Measurements from ENCODE around the gene NTRK2. TPM values are rescaled to one million over a fixed set of nuclear protein-coding genes. Genes with fewer than 3 reads are reported as not detected.
A peak's percentile ranks its signal among the peaks of the same experiment; 100 is the strongest.

NTRK2 gene
- total and polyA plus RNA-seq, 8 donors = 6.0 to 31.4 (median 14.5) TPM

- no peaks in the 10 kb centered on the region for H3K9me3 ChIP-seq
- H3K27ac ChIP-seq = no peak overlapping the region
- DNase-seq (no peak), FAIRE-seq (no peak), ATAC-seq (no peak)
- no peaks in the 10 kb centered on the region for H3K27me3 ChIP-seq
- 57 to 60% methylated on average over 12 of the region's 12 CpGs for WGBS, 2 donors
- no peaks in the 10 kb centered on the region for H3K36me3 ChIP-seq
- no peaks in the 10 kb centered on the region for H3K4me1 ChIP-seq
- intact Hi-C loops (cut with DNase I) = no loop called here
- TF ChIP-seq CTCF (IDR thresholded peaks at IDR 0.05) = no peak
- no peak overlapping the region for H3K4me3 ChIP-seq
Measured at GRCh38 chr9:84860249-84861115, 191.0 kb downstream of the NTRK2 start.

- H3K4me1 ChIP-seq = no peaks in the 10 kb centered on the region
- no peak for DNase-seq
- no peak for TF ChIP-seq CTCF (IDR thresholded peaks at IDR 0.05)
- ATAC-seq = no peak
- no peaks in the 10 kb centered on the region for H3K27me3 ChIP-seq
- no peak for FAIRE-seq
- WGBS, 2 donors = 61 to 72% methylated on average over 4 of the region's 4 CpGs
- H3K27ac ChIP-seq = no peak overlapping the region
- H3K4me3 ChIP-seq = no peak overlapping the region
- no peaks in the 10 kb centered on the region for H3K36me3 ChIP-seq
- H3K9me3 ChIP-seq = no peaks in the 10 kb centered on the region
- intact Hi-C loops (cut with DNase I) = no loop called here
Measured at GRCh38 chr9:84861455-84861854, 191.9 kb downstream of the NTRK2 start.

GRCh38 chr9:84862308-84862707 lies 192.8 kb downstream of the NTRK2 start:
- FAIRE-seq (no peak), DNase-seq (no peak), ATAC-seq (no peak)
- Histone ChIP-seq H3K27me3 (no peaks in the 10 kb centered on the region), H3K27ac (no peak overlapping the region), H3K4me3 (no peak overlapping the region), H3K36me3 (no peaks in the 10 kb centered on the region), H3K4me1 (no peaks in the 10 kb centered on the region), H3K9me3 (no peaks in the 10 kb centered on the region)
- 80 to 88% methylated on average over 7 of the region's 7 CpGs for WGBS, 2 donors
- intact Hi-C loops (cut with DNase I) = no loop called here
- no peak for TF ChIP-seq CTCF (IDR thresholded peaks at IDR 0.05)

DNA sequence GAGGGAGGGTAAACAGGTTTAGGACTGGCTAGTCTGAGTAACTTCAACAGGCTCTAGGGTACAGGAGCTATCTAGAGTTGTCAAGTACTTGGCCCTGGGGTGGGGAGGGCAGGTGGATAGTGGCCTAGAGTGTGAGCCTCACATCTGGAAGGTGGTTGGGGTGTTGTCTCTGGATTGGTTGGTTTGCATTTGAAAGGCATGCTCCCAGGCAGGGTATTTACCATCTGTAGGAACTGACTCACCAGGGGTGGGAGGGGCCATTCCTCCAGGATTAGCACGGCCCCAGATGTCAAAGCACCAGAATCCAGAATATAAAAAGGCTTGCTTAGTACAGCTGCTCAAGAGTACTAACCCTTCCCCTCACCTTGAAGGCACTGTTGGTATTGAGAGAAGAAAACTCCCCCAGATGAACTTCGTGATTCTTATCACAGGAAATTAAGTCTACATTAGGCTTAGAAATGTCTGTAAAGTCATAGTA lies 193.3 kb downstream of the NTRK2 start:
- no peaks in the 10 kb centered on the region for H3K4me1 ChIP-seq
- FAIRE-seq (no peak), ATAC-seq (peak in 1 of 4 donors; percentile 27), DNase-seq (no peak)
- no peaks in the 10 kb centered on the region for H3K27me3 ChIP-seq
- intact Hi-C loops (cut with DNase I) = no loop called here
- H3K36me3 ChIP-seq = no peaks in the 10 kb centered on the region
- WGBS, 2 donors = 41 to 42% methylated on average over 2 of the region's 2 CpGs
- H3K9me3 ChIP-seq = no peaks in the 10 kb centered on the region
- TF ChIP-seq CTCF (IDR thresholded peaks at IDR 0.05) = no peak
- H3K27ac ChIP-seq = no peak overlapping the region
- no peak overlapping the region for H3K4me3 ChIP-seq

- no peak overlapping the region for H3K27ac ChIP-seq
- intact Hi-C loops (cut with DNase I) = no loop called here
- H3K4me3 ChIP-seq = no peak overlapping the region
- no peak for TF ChIP-seq CTCF (IDR thresholded peaks at IDR 0.05)
- H3K4me1 ChIP-seq = no peaks in the 10 kb centered on the region
- no peaks in the 10 kb centered on the region for H3K27me3 ChIP-seq
- no peaks in the 10 kb centered on the region for H3K36me3 ChIP-seq
- ATAC-seq (no peak), FAIRE-seq (no peak), DNase-seq (no peak)
- 66 to 79% methylated on average over 4 of the region's 4 CpGs for WGBS, 2 donors
- H3K9me3 ChIP-seq = no peaks in the 10 kb centered on the region
Measured at GRCh38 chr9:84863372-84863771, 193.8 kb downstream of the NTRK2 start.

Data from pancreas (tissue), 10 donors.